Left ventricle myocardium inferior (tissue), 1 donor: Measurements from ENCODE around the gene NR1D1. TPM values are rescaled to one million over a fixed set of nuclear protein-coding genes. Genes with fewer than 3 reads are reported as not detected.

Source experiments
- DNase-seq: peaks from one replicate; pipeline ENCODE4 v3.0.0-alpha.2; 2020
- H3K27ac ChIP-seq: fragments of 200-600 bp; replicated peaks from 2 replicates; pipeline ENCODE4 v1.8.0; 2021
- H3K27me3 ChIP-seq: fragments of 200-600 bp; 2 replicates; pipeline ENCODE4 v1.8.0; 2021; ENCODE audit warnings: low read depth
- H3K36me3 ChIP-seq: fragments of 200-600 bp; 2 replicates; pipeline ENCODE4 v1.8.0; 2021
- H3K4me1 ChIP-seq: fragments of 200-600 bp; 2 replicates; pipeline ENCODE4 v1.8.0; 2021
- H3K4me3 ChIP-seq: fragments of 200-600 bp; 2 replicates; pipeline ENCODE4 v1.8.0; 2021; ENCODE audit warnings: mild to moderate bottlenecking, moderate library complexity
- H3K9me3 ChIP-seq: fragments of 200-600 bp; replicated peaks from 2 replicates; pipeline ENCODE4 v1.8.0; 2021
- intact Hi-C: fragments of 100-400 bp; cut with micrococcal nuclease; formaldehyde crosslinking; loops from one replicate; pipeline ENCODE4 v1.11.0; 2022
- total RNA-seq: library from RNA; stranded (reverse); fragmentation: NEBNext Ultra II Directional; extraction: Animal tissue kit (Norgen Biotek cat#: 25700); gene quantifications from one replicate; pipeline ENCODE4 v1.2.1, GENCODE V29; 2021
- TF ChIP-seq, protein P1 (sequence below): fragments of 200-600 bp; IDR thresholded peaks from 2 replicates; pipeline ENCODE4 v1.8.0; 2021; ENCODE audit warnings: antibody characterized with exemption, mild to moderate bottlenecking, borderline replicate concordance
- donor health status: DM: no; HTN: yes; CAD: no; lungs with severe emphysema.

Gene NR1D1
- total RNA-seq, 1 donor from 2014 or later = 19.1 TPM

DNA sequence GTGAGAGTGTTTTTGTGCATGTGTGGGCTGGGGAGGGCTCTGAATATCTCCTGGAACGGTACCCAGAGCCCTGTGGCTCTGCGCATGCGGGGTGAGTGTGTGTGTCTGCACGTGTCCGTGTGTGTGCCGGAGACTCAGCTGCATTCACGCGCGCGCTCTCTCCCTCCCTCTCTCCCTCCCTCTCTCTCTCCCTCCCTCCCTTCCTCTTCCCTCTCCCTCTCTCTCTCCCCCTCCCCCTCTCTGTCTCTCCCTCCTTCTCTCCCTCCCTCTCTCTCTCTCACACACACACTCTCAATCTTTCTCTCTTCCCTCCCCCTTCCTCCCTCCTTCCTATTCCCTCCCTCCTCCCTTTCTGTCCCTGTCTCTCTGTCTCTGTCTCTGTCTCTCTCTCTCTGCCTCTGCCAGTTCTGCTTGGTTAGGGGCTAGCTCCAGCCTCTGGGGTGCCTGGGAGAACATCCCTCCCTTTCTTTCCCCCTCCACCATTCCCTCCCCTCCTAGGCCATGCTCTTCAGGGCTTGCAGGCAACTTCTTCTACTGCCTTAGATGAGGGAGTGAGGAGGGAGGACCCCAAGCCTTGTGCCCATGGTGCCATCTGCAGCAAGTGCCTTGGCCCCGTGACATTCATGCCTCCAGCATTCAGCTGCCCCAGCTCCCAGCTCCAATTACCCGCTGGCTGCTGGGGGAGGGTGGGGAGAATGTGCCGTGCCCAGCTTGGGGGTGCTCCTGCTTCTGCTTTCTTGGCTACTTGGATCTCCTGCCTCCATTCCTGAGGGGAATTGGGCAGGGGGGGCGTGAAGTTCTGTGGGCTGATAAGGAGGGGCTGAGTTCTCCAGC lies 31.3 kb downstream of the NR1D1 start:
- intact Hi-C loops = no loop called here

GRCh38 chr17:40068584-40068916 lies 31.8 kb downstream of the NR1D1 start:
- Histone ChIP-seq H3K4me3 (peak overlapping the region; percentile 55), H3K9me3 (no peaks in the 10 kb centered on the region), H3K27ac (peak overlapping the region; percentile 100), H3K4me1 (peaks cover 99% of the 10 kb centered on the region), H3K27me3 (no peaks in the 10 kb centered on the region), H3K36me3 (no peaks in the 10 kb centered on the region)
- intact Hi-C loops = no loop called here
- TF ChIP-seq, protein P1, sequence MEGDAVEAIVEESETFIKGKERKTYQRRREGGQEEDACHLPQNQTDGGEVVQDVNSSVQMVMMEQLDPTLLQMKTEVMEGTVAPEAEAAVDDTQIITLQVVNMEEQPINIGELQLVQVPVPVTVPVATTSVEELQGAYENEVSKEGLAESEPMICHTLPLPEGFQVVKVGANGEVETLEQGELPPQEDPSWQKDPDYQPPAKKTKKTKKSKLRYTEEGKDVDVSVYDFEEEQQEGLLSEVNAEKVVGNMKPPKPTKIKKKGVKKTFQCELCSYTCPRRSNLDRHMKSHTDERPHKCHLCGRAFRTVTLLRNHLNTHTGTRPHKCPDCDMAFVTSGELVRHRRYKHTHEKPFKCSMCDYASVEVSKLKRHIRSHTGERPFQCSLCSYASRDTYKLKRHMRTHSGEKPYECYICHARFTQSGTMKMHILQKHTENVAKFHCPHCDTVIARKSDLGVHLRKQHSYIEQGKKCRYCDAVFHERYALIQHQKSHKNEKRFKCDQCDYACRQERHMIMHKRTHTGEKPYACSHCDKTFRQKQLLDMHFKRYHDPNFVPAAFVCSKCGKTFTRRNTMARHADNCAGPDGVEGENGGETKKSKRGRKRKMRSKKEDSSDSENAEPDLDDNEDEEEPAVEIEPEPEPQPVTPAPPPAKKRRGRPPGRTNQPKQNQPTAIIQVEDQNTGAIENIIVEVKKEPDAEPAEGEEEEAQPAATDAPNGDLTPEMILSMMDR = no peak
- DNase-seq = no peak

More for the DNA sequence above, 31.3 kb downstream of the NR1D1 start:
- Histone ChIP-seq H3K27ac (peak overlapping the region; percentile 100), H3K4me3 (peak overlapping the region; percentile 55), H3K27me3 (no peaks in the 10 kb centered on the region), H3K9me3 (no peaks in the 10 kb centered on the region), H3K4me1 (peaks cover 99% of the 10 kb centered on the region), H3K36me3 (peaks cover under 1% of the 10 kb centered on the region)
- TF ChIP-seq, protein P1 = no peak
- peak; percentile 94 for DNase-seq

DNA sequence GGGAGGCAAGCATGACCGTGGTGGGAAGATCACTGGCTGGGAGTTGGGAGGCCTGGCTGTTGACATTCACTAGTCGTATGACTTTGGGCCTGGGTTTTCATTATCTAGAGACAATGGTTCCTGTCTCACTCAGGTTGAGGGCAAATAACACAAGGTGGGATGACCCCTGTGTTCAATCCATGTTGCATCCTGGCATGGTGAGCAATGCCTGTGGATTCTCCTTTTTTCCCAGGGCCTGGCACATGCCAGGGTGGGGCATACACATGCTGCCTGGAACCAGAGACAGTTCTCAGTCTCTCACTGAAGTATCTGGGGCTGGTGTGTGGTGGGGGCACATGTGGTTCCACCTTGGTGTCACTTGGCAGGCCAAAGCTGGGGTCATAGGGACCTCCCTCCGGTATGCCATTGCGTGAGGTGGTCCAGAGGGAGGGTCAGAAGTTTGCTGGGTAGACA lies 32.2 kb downstream of the NR1D1 start:
- TF ChIP-seq, protein P1 = no peak
- Histone ChIP-seq H3K27me3 (no peaks in the 10 kb centered on the region), H3K27ac (peak overlapping the region; percentile 100), H3K4me3 (peak overlapping the region; percentile 55), H3K9me3 (no peaks in the 10 kb centered on the region), H3K4me1 (peaks cover 99% of the 10 kb centered on the region), H3K36me3 (no peaks in the 10 kb centered on the region)
- intact Hi-C loops = no loop called here
- no peak for DNase-seq

DNA sequence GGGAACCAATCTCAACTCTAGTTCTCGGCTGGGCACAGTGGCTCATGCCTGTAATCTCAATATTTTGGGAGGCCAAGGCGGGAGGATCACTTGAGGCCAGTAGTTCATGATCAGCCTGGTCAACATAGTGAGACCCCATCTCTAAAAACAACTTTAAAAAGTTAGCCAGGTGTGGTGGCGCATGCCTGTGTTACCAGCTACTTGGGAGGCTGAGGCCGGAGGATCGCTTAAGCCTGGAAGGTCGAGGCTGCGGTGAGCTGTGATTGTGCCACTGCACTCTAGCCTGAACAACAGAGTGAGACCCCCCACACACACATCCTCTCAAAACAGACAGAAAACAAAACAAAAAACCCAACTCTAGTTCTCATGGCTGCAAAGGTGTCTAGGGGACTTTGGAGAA lies 32.7 kb downstream of the NR1D1 start:
- intact Hi-C loops = no loop called here
- peak overlapping the region; percentile 55 for H3K4me3 ChIP-seq

DNA sequence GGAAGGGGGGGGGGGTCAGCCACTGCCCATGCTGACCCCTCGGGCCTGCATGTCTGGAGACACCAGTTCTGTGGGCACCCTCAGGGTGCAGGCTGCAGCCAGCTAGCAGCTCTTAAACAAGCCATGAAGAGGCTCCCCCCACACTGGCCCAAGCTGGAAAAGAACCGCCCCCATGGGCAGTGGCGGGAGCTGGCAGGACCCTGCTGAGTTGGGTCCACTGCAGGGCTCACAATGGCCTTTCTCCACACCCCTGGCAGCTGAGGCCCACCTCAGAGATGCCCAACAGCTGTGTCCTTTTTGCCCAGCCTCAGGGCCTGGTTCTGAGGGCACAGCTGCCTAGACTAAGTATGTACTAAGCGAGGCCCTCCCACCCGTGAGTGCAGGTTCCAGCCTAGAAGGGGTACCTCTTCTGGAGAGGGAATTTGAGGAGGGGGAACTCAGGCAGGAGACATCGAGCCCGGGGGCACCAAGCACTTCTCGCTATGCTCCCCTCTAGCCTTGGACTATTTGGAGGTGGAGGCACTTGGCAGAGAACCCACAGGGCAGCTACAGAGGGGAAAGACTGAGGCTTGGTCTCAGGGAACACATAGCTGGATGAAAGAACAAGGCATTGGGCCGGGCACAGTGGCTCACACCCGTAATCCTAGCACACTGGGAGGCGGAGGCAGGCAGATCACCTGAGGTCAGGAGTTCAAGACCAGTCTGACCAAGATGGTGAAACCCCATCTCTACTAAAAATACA lies 34.4 kb downstream of the NR1D1 start:
- intact Hi-C loops = no loop called here
- Histone ChIP-seq H3K27ac (peak overlapping the region; percentile 100), H3K4me1 (peaks cover 87% of the 10 kb centered on the region), H3K36me3 (no peaks in the 10 kb centered on the region), H3K9me3 (no peaks in the 10 kb centered on the region), H3K4me3 (peak overlapping the region; percentile 90), H3K27me3 (no peaks in the 10 kb centered on the region)
- no peak for DNase-seq
- TF ChIP-seq, protein P1 = no peak

More for the DNA sequence above, 32.7 kb downstream of the NR1D1 start:
- peak overlapping the region; percentile 100 for H3K27ac ChIP-seq
- DNase-seq = no peak
- no peaks in the 10 kb centered on the region for H3K36me3 ChIP-seq
- TF ChIP-seq, protein P1 = no peak
- peaks cover 98% of the 10 kb centered on the region for H3K4me1 ChIP-seq
- no peaks in the 10 kb centered on the region for H3K27me3 ChIP-seq
- no peaks in the 10 kb centered on the region for H3K9me3 ChIP-seq
